ENCODE results near the gene CDC37L1.
A peak's percentile ranks its signal among the peaks of the same experiment; 100 is the strongest.
"Not testable (repeated sequence)": the region's sequence is repeated elsewhere in the genome, so short reads cannot be mapped to it uniquely, and the experiment has no call there.

Gene CDC37L1

DNA sequence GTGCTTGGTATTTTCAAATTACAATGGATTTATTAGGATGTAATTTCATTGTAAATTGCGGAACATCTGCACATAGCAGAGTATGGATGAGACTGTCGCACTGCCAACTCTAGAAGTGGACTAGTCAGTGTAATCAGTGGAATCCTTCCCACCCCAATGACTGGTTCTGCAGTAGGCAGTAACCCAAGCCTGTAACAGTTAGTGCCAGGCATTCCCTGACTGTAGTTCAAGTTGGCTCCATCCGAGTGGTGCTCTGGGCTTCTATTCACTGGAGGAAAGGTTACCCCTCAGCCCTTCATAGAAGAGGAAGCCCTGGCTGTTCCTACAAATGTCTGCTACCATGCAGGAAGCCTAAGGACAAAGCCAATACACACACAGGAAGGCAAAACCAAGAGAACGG, 38.4 kb downstream of the CDC37L1 start:
- no peak for DNase-seq

GRCh38 chr9:4718911-4719310, 39.5 kb downstream of the CDC37L1 start:
- DNase-seq = no peak

DNA sequence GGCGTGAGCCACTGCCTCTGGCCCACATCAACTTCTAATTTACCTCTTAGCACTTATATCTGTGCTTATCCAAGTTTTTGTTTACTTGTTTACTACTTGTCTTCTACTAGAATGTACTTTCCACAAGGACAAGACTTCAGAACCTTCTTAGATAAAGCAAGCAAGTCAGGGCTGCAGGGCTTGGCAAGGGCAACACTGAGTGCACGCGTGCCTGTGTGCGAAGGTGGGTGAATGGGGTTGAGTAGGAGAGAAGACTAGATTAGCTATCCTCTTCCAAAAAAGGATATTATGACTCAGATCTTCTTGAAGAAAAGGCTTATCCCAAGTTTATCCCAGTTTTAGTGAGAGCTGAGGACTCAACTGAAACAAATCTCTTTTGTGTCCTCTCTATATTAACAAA, 42.4 kb downstream of the CDC37L1 start:
- no peak for DNase-seq

GRCh38 chr9:4725706-4726442, 46.5 kb downstream of the CDC37L1 start:
- no peak for DNase-seq

DNA sequence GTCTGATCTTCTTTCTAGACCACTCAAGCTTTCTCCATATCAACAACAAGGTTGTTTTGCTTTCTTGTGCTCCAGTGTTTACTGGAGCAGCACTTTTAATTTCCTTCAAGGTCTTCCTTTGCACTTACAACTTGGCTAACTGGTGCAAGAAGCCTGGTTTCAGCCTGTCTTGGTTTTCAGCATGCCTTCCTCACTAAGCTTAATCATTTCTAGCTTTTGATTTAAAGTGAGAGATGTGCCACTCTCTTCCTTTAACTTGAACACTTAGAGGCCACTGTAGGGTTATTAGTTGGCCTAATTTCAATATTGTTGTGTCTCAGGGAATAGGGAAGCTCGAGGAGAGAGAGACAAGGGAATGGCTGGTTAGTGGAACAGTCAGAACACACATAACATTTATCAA, 48.2 kb downstream of the CDC37L1 start:
- no peak for DNase-seq

DNA sequence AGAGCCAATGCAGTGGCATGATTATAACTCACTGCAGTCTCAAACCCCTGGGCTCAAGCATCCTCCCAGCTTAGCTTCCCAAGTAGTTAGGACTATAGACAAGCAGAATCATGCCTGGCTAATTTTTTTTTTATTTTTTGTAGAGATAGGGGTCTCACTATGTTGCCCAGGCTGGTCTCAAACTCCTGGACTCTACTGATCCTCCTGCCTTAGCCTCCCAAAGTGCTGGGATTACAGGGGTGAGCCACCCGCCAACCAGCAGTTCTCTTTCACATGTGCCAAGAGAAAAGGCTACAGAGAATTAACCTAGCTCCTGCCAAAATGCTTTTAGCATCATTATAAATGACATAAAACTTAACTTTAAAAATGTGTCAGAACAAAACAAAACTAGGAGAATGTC, 53.5 kb downstream of the CDC37L1 start:
- no peak for DNase-seq

- DNase-seq = no peak
Observed at GRCh38 chr9:4734150-4734549, 54.8 kb downstream of the CDC37L1 start.

- DNase-seq = no peak
Observed at GRCh38 chr9:4738866-4739586, 59.7 kb downstream of the CDC37L1 start.

DNA sequence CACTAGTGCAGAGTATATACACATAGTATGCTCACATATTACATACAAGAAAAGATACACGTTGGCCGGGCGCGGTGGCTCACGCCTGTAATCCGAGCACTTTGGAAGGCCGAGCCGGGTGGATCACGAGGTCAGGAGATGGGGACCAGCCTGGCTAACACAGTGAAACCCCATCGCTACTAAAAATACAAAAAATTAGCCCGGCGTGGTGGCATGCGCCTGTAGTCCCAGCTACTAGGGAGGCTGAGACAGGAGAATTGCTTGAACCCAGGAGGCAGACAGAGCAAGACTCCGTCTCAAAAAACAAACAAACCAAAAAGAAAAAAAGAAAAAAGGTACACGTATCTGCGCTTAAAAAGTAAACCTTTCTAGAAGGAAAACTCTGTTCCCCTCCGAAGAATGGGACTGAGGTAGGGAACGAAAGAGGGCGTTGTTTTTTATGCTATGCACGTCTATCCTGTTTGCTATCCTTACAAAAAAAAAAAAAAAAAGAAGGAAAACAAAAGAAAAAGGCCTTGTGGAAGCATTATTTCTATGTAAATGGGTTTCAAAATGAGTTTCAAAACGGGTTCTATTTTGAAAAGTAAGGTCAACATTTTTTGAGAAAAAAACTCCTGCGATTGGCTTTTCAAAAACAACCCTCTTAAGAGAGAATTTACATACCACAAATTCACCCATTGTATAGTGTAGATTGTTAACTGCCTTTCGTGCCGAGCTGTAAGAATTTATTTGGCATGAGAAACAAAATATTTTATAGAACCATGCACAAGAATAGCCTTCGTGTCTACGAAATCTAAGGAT, 60.4 kb downstream of the CDC37L1 start:
- DNase-seq = no peak

GRCh38 chr9:4740388-4740637, 60.9 kb downstream of the CDC37L1 start:
- DNase-seq = no peak

DNA sequence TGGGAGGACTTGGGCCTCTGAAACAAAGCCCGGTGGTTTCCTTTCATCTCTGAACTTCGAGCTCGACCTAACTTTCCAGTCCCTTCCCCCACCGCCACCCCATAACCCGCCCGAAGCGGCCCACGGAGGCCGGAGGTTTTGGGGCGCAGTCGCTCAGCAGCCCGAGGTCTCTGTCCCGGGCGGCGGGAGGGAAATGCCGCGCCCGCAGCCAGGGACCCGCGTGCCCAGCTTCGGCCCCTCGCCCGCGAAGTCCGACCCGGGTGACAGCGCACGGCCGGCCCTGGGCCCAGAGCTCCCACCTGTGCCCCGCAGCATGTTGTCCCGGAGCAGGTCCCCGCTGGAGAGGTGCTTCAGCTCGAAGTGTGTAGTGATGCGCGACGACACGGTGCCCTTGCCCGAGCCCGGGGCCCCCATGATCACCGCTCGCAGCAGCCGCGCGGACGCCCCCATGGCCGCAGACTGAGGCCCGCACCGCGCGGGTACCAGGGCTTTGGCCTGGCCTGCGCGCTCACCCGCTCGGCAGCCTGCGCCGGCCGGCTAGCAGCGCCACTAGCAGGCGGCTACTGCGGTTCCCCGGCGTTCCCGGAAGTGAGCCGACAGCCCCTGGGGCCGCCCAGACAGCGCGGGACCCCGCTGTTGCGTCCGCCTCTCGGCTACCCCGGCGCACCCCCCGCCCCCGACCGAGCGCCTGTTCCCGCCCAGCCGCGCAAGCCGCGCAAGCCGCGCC, 61.4 kb downstream of the CDC37L1 start, which contains the start of gene AK3:
AK3 (minus strand) TSS at position 565 of the 727 bp plus-strand sequence; CDS start at position 450, 115 bp downstream.
- DNase-seq = peak; percentile 88

DNA sequence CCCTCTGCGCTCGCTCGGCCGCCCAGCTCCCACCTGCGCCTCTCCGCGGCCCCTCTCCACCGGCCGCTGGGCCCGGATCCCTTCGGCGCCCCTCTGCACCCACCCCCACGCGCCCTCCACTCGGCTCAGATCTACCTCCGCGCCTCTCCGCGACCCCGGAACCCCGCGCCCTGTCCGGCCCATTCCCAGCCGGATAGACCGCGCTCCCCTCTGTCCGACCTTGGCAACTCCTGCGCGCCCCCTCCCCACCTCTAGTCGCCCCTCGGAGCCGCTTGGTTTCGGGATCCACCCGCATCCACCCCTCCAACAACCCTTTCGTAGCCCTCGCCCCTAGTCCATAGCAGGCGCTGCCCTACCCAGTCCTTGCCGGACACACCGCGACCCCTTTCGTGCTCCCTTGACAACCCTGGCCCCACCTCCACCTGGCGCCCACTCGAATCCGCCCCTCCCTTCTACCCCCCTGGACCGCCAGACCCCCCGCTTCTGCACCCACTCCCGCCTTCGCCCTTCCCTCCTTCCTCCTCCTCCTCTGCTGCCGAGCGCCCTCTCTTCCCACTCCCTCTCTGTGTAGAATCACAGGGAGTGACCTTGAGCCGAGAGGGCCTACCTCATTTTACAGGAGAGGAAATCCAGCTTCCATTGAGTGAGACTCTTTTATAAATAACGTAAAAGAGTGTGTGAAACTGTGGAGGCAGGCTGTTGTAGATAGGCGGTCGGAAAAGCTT, 62.2 kb downstream of the CDC37L1 start:
- DNase-seq = no peak

DNA sequence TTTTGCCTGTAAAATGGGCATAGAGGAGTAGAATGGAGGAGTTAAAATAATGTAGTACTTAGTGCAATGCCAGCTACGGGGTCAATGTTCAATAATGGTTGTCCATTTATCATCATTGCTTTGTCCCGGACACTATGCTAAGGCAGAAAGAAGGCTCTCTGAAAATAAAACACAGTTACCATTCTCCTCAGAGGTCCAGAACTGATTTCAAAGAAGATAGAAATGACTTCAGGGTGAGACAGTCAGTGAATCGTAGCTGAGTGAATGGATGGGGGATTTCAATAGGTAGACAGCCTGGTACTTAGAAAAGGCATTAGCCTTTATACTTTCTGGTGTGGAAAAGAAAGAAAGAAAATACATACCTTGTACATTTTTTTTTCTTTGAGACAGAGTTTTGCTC, 62.9 kb downstream of the CDC37L1 start:
- no peak for DNase-seq

GRCh38 chr9:4743131-4743875, 63.9 kb downstream of the CDC37L1 start:
- DNase-seq = no peak

DNA sequence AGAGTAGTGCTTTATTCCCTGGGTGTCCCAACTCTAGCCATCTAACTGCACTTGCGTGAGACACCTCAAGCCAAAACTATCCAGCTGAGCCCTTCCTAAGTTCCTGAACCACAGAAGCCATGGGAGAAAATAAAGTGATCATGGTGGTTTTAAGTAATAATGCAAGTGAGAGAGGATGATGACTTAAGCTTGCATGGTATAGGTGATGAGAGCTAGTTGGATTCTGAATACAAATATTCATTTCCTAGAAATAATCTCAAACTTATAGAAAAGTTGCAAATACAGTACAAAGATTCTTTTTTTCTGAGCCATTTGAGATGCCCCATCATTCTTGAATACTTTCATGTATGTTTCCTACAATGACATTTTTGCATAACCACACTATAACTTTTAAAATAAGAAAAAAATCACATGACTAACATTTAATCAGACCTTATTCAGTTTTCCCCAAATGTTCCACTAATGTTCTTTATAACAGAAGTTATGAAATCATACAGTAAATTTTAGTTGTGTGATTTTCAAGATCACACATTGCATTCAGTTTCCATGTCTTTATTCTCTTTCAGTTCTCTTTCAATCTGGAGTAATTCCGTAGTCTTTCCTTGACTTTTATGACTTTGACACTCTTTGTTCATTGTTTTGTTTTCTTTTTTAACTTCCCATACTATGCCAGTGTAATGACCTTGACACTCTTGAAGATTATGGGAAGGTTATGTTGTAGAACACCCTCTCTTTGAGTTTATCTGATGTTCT, 67.1 kb downstream of the CDC37L1 start:
- no peak for DNase-seq

- no peak for DNase-seq
Observed at GRCh38 chr9:4748612-4749011, 69.2 kb downstream of the CDC37L1 start.

- DNase-seq = no peak
Observed at GRCh38 chr9:4750023-4750673, 70.8 kb downstream of the CDC37L1 start.

DNA sequence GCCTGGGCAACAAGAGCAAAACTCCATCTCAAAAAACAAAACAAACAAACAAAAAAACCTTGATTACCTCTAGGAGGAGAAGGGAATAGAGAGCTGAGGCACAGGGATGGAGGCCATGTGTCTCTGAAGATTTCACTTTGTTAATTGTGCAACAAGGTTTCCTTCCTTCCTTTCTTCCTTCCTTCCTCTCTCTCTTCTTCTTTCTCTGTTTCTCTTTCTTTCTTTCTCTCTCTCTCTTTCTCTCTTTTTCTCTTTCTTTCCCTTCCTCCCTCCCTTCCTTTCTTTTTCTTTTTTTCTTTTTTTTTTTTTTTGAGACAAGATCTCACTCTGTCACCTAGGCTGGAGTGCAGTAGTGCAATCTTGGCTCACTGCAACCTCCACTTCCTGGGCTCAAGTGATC, 75.2 kb downstream of the CDC37L1 start:
- not testable (repeated sequence) for DNase-seq

DNA sequence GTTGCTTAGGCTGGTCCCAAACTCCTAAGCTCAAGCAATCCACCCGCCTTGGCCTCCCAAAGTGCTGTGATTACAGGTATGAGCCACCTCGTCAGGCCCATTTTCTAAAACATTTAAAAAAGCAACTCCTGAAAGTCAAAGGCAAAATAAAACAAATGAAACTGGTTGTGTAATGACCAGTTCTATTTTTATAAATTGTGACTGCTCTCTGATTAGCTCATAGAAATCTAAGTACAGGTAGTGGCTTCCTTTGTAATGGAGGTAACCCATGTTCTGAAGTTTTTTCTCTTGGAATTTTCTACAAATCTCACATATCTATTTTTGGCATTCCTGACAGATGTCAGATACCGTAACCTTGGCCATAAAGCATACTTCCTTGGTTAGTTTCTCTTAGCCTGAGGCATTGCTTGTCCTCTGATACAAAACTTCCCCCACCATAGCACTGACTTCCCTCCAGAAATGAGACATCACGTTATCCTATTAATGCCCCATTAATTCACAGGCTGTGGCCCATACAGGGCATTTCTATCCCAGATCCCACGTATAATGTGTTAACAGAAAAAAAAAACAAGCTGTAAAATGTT, 75.7 kb downstream of the CDC37L1 start:
- DNase-seq = no peak

DNA sequence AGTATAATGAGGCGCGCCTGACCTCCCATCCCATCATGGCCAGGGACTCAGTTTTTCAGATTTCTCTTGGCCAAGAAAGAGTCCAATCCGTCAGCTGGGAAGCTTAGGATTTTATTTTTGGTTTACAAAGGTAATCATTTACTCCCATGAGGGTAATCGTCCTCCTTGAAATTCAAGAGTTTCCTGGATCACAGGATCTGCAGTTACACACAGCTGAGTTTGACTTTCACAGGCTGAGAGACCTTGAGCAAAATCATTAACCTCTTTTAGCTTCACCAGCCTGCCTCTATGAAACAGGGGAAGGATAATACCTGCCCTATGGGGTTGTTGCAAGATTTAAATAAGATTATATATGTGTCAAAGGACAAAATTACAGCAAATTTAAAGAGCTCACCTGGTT, 77.1 kb downstream of the CDC37L1 start:
- DNase-seq = no peak
